KMS-11 (cell line): ENCODE data around the gene HSFX1.
"Not testable (repeated sequence)": the region's sequence is repeated elsewhere in the genome, so short reads cannot be mapped to it uniquely, and the experiment has no call there.

Experiments
- H2AFZ ChIP-seq: fragments of 200-600 bp; sonication (generic); 2 replicates; pipeline ENCODE4 v1.6.1; 2016; ENCODE audit warnings: antibody characterized with exemption, mixed run types, low read depth
- H3K27ac ChIP-seq: fragments of 200-600 bp; sonication (generic); 2 replicates; pipeline ENCODE4 v1.6.1; 2016; ENCODE audit warnings: mild to moderate bottlenecking, mixed run types
- H3K27me3 ChIP-seq: fragments of 200-600 bp; sonication (generic); 2 replicates; pipeline ENCODE4 v1.6.1; 2017; ENCODE audit warnings: mild to moderate bottlenecking, low read depth, mixed run types, moderate library complexity; ENCODE audit not compliant: insufficient read depth
- H3K36me3 ChIP-seq: fragments of 200-600 bp; sonication (generic); 2 replicates; pipeline ENCODE4 v1.6.1; 2017; ENCODE audit warnings: mild to moderate bottlenecking, mixed run types; ENCODE audit not compliant: insufficient read depth
- H3K4me1 ChIP-seq: fragments of 200-600 bp; sonication (generic); 2 replicates; pipeline ENCODE4 v1.6.1; 2016; ENCODE audit warnings: mild to moderate bottlenecking, low read depth, mixed run types; ENCODE audit not compliant: poor library complexity, severe bottlenecking
- H3K4me2 ChIP-seq: fragments of 200-600 bp; sonication (generic); 2 replicates; pipeline ENCODE4 v1.7.0; 2016; ENCODE audit warnings: mild to moderate bottlenecking, mixed run types
- H3K4me3 ChIP-seq: fragments of 200-600 bp; sonication (generic); IDR thresholded peaks from 2 replicates; pipeline ENCODE4 v1.6.1; 2017; ENCODE audit warnings: low read depth, low read length, mixed read lengths; ENCODE audit not compliant: insufficient read depth
- H3K79me2 ChIP-seq: fragments of 200-600 bp; sonication (generic); 2 replicates; pipeline ENCODE4 v1.6.1; 2016; ENCODE audit warnings: low read depth, mixed run types; ENCODE audit not compliant: insufficient read depth
- H3K9ac ChIP-seq: fragments of 200-600 bp; sonication (generic); 2 replicates; pipeline ENCODE4 v1.6.1; 2016; ENCODE audit warnings: mild to moderate bottlenecking, mixed run types
- H4K20me1 ChIP-seq: fragments of 200-600 bp; sonication (generic); 2 replicates; pipeline ENCODE4 v1.6.1; 2016; ENCODE audit warnings: mild to moderate bottlenecking, mixed run types; ENCODE audit not compliant: insufficient read depth
- TF ChIP-seq, protein P1 (sequence below): fragments of 200-600 bp; sonication (generic); conservative IDR thresholded peaks from 2 replicates; pipeline ENCODE4 v1.6.1; 2017; ENCODE audit warnings: low read depth, mild to moderate bottlenecking, antibody characterized with exemption, low read length, moderate library complexity, mixed read lengths

HSFX1 gene

DNA sequence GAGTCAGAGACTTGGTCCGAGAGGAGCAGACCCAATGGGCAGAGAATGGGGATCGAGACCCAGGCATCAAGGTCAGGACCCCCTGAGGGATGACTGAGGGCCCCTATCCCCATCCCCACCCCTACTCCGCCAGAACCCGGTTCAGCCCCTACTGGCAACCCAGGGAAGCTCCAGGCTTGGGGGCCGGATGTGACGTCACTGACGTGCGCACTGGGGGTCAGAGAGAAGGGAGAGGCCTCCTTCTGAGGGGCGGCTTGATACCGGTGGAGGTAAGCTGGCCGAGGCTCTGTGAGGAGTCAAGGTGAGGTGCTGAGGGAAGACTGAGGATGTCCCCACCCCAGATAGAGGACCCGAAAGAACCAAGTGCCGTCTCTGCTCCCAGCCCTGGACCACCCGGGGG lies 7.9 kb downstream of the HSFX1 start, which contains the start of gene MAGEA9:
MAGEA9 (plus strand) TSS at position 204 of the 400 bp plus-strand sequence. CDS start 4,281 bp downstream, outside the sequence.
- not testable (repeated sequence) for H4K20me1 ChIP-seq, H3K36me3 ChIP-seq, H3K4me2 ChIP-seq, H3K9ac ChIP-seq, H3K4me1 ChIP-seq, H3K27me3 ChIP-seq, H2AFZ ChIP-seq, H3K79me2 ChIP-seq, H3K27ac ChIP-seq, H3K4me3 ChIP-seq

DNA sequence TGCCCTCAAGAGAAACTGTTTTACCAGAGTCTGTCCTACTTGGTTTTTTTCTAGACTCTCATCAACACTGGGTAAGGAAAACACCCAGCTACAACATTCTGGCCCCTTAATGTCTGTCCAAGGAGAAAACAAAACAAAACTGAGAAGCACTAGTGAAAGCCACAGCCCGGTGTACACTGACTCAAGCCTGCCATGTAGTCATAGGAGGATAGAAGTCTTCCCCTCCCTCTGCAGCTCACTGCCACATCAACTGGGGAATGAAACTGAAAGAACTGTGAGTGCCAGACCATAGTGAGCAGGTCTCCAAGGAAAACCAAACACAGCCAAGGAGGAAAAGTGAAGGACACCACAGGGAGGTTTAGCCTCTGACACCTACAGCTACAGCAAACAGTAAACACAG lies 21.7 kb downstream of the HSFX1 start:
- not testable (repeated sequence) for H3K79me2 ChIP-seq, H3K27me3 ChIP-seq, H3K4me2 ChIP-seq, H3K4me1 ChIP-seq, H2AFZ ChIP-seq, H3K9ac ChIP-seq, H3K4me3 ChIP-seq, H4K20me1 ChIP-seq, H3K36me3 ChIP-seq, H3K27ac ChIP-seq

DNA sequence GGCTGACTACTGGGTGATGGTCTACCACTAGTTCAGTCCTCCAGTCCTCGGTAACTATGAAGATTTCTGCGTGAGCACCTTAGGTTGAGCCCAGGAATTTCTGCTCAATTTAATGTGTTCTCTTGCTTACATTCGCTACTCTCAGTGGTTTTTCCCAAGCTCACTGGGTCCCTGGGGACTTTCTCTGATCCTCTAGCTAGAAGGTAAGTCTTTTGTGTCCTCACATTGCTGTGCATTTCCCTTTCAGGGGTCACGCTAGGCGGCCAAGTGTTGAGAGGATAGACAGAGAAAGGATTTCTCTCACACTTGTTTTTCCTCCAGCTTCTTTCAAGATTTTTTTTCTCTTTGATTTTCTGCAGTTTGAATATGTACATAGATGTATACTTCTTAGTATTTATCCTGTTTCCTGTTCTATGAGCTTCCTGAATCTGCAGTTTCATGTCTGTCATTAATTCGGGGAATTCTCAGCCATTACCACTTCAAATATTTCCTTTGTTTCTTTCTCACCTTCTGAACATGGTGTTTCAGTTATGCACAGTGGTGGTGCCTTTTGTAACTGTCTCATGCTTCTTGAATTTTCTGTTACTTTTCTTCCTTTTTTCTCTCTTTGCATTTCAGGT lies 25.3 kb downstream of the HSFX1 start:
- Histone ChIP-seq H3K4me3 (no peak overlapping the region), H3K4me1 (peaks cover 9% of the 10 kb centered on the region), H3K79me2 (no peaks in the 10 kb centered on the region), H3K4me2 (no peak overlapping the region), H3K36me3 (no peaks in the 10 kb centered on the region), H3K9ac (no peak overlapping the region), H3K27me3 (no peaks in the 10 kb centered on the region), H2AFZ (no peak overlapping the region), H3K27ac (no peak overlapping the region), H4K20me1 (no peaks in the 10 kb centered on the region)
- TF ChIP-seq, protein P1, sequence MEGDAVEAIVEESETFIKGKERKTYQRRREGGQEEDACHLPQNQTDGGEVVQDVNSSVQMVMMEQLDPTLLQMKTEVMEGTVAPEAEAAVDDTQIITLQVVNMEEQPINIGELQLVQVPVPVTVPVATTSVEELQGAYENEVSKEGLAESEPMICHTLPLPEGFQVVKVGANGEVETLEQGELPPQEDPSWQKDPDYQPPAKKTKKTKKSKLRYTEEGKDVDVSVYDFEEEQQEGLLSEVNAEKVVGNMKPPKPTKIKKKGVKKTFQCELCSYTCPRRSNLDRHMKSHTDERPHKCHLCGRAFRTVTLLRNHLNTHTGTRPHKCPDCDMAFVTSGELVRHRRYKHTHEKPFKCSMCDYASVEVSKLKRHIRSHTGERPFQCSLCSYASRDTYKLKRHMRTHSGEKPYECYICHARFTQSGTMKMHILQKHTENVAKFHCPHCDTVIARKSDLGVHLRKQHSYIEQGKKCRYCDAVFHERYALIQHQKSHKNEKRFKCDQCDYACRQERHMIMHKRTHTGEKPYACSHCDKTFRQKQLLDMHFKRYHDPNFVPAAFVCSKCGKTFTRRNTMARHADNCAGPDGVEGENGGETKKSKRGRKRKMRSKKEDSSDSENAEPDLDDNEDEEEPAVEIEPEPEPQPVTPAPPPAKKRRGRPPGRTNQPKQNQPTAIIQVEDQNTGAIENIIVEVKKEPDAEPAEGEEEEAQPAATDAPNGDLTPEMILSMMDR, result no peak

DNA sequence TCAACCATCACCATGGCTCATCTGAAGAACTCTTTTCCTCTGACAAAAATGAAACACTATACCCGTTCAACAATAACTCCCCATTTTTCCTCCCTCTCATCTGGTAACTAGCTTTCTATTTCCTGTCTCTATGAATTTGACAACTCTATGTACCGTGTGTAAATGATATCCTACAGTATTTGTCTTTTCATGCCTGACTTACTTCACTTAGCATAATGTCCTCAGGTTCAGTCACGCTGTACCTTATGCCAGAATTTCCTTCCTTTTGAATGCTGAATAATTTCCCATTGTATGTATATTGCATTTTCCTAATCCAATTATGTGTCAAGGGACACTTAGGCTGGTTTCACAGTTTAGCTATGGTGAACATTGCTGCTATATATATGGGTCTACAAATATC lies 26.1 kb downstream of the HSFX1 start:
- Histone ChIP-seq H3K9ac (no peak overlapping the region), H3K4me1 (peaks cover 9% of the 10 kb centered on the region), H4K20me1 (no peaks in the 10 kb centered on the region), H3K4me3 (no peak overlapping the region), H3K4me2 (no peak overlapping the region), H3K27ac (no peak overlapping the region), H3K36me3 (no peaks in the 10 kb centered on the region), H3K79me2 (no peaks in the 10 kb centered on the region), H2AFZ (no peak overlapping the region), H3K27me3 (no peaks in the 10 kb centered on the region)
- TF ChIP-seq, protein P1, result no peak

DNA sequence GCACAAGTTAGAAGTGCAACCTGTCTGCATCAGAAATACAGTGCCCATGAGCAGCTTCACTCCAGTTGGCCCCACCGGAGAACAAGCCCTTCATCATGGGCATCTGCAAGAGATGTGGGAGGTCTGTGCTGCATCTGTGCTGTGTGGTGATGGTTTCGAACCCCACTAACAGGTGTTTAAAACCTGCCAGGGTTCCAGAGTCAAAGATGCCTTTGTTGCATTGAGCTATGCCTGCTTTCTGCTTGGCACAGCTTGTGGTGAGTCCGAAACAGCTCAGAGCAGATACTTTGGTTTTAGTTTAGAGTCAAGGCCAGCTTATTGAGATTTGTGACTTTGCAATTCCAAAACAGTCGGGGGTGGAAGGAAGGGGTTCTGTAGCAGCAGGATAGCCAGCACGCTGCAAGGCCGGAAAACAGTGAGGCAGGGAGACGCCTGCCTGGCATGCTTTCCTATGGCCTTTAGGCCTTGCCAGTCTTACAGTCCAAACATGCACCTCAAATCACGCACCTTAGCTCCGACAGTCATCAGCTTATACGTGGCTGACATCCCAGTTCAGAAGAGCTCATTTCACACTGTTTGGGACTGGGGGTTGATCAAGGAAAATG lies 29.7 kb downstream of the HSFX1 start:
- no peaks in the 10 kb centered on the region for H4K20me1 ChIP-seq
- no peaks in the 10 kb centered on the region for H3K79me2 ChIP-seq
- H3K27me3 ChIP-seq, result no peaks in the 10 kb centered on the region
- peaks cover 9% of the 10 kb centered on the region for H3K4me1 ChIP-seq
- H3K9ac ChIP-seq, result no peak overlapping the region
- H3K4me3 ChIP-seq, result no peak overlapping the region
- no peak overlapping the region for H3K27ac ChIP-seq
- no peaks in the 10 kb centered on the region for H3K36me3 ChIP-seq
- TF ChIP-seq, protein P1, result no peak
- no peak overlapping the region for H2AFZ ChIP-seq
- H3K4me2 ChIP-seq, result no peak overlapping the region
